HepG2 (cell line): Measurements from ENCODE around the gene DOHH. TPM values are rescaled to one million over a fixed set of nuclear protein-coding genes. Genes with fewer than 3 reads are reported as not detected.

ENCODE experiments used
- CENPT ChIP-seq: sonication (generic); formaldehyde crosslinking; IDR thresholded peaks from 2 replicates; pipeline ENCODE4 v1.8.0; 2022; ENCODE audit warnings: low read depth, mild to moderate bottlenecking, moderate library complexity, missing genetic modification reagents
- DZIP1 ChIP-seq: sonication (generic); formaldehyde crosslinking; IDR thresholded peaks from 2 replicates; pipeline ENCODE4 v1.5.0; 2020; ENCODE audit warnings: mild to moderate bottlenecking, missing genetic modification reagents
- ERF ChIP-seq: IDR thresholded peaks from 2 replicates; pipeline ENCODE4 v1.6.1; 2018; ENCODE audit warnings: missing biosample characterization, missing genetic modification reagents
- ETV5 ChIP-seq: IDR thresholded peaks from 2 replicates; pipeline ENCODE4 v1.6.1; 2018; ENCODE audit warnings: missing biosample characterization, missing genetic modification reagents, inconsistent platforms, borderline replicate concordance
- HIVEP1 ChIP-seq: sonication (generic); formaldehyde crosslinking; IDR thresholded peaks from 2 replicates; pipeline ENCODE4 v1.4.0; 2020; ENCODE audit warnings: mild to moderate bottlenecking, missing genetic modification reagents
- HMGA1 ChIP-seq: sonication (generic); formaldehyde crosslinking; conservative IDR thresholded peaks from 2 replicates; pipeline ENCODE4 v1.4.0; 2020; ENCODE audit warnings: missing genetic modification reagents
- MED8 ChIP-seq: sonication (generic); formaldehyde crosslinking; IDR thresholded peaks from 2 replicates; pipeline ENCODE4 v1.8.1; 2023; ENCODE audit warnings: mild to moderate bottlenecking, missing genetic modification reagents; ENCODE audit not compliant: insufficient replicate concordance
- NFAT5 ChIP-seq: sonication (generic); formaldehyde crosslinking; IDR thresholded peaks from 2 replicates; pipeline ENCODE4 v1.4.0; 2020; ENCODE audit warnings: missing genetic modification reagents
- PRPF4 ChIP-seq: fragments of 200-400 bp; formaldehyde crosslinking; IDR thresholded peaks from 2 replicates; pipeline ENCODE4 v1.6.1; 2016; ENCODE audit warnings: low read length, low read depth; ENCODE audit not compliant: poor library complexity, severe bottlenecking
- RBFOX2 ChIP-seq: fragments of 200-400 bp; formaldehyde crosslinking; IDR thresholded peaks from 2 replicates; pipeline ENCODE4 v1.6.1; 2017; ENCODE audit warnings: low read depth, mild to moderate bottlenecking, low read length
- REPIN1 ChIP-seq: sonication (generic); formaldehyde crosslinking; IDR thresholded peaks from 2 replicates; pipeline ENCODE4 v1.8.0; 2022; ENCODE audit warnings: missing genetic modification reagents, low read depth, mild to moderate bottlenecking, borderline replicate concordance
- RNF2 ChIP-seq: fragments of 450-650 bp; conservative IDR thresholded peaks from 2 replicates; pipeline ENCODE4 v1.6.1; 2016; ENCODE audit warnings: low read depth
- ZBTB33 ChIP-seq: sonication (generic); formaldehyde crosslinking; IDR thresholded peaks from 2 replicates; pipeline ENCODE4 v1.4.0; 2020; ENCODE audit warnings: missing genetic modification reagents
- ZC3H13 ChIP-seq: sonication (generic); formaldehyde crosslinking; IDR thresholded peaks from 2 replicates; pipeline ENCODE4 v1.8.1; 2023; ENCODE audit warnings: mild to moderate bottlenecking, missing genetic modification reagents, moderate library complexity
- ZNF253 ChIP-seq: sonication (generic); formaldehyde crosslinking; IDR thresholded peaks from 2 replicates; pipeline ENCODE4 v1.8.0; 2022; ENCODE audit warnings: mild to moderate bottlenecking, missing genetic modification reagents, borderline replicate concordance
- ZNF367 ChIP-seq: sonication (generic); formaldehyde crosslinking; IDR thresholded peaks from 2 replicates; pipeline ENCODE4 v1.4.0; 2020; ENCODE audit warnings: missing genetic modification reagents, borderline replicate concordance
- ZNF552 ChIP-seq: sonication (generic); formaldehyde crosslinking; IDR thresholded peaks from 2 replicates; pipeline ENCODE4 v1.9.0; 2022; ENCODE audit warnings: missing genetic modification reagents, mild to moderate bottlenecking, borderline replicate concordance
- ZNF776 ChIP-seq: sonication (generic); formaldehyde crosslinking; IDR thresholded peaks from 2 replicates; pipeline ENCODE4 v1.4.0; 2020; ENCODE audit warnings: mild to moderate bottlenecking, missing genetic modification reagents
- polyA plus RNA-seq, 8 experiments: library from polyadenylated mRNA; depleted of rRNA in 3 of 8; stranded (reverse) in 7 of 8; unstranded in 1 of 8; fragments of >200 nt; fragmentation: Illumina TruSeq in 4 of 8; extraction: Trizol in 4 of 8; gene quantifications; 2 replicates each; pipeline versions ENCODE4 v1.2.1 to v1.2.3, GENCODE V29; 2011 to 2016; ENCODE audit warnings: low read depth in 4 of 8, missing spikeins in 1 of 8, mixed read lengths in 1 of 8; ENCODE audit not compliant: insufficient read depth in 1 of 8
- total RNA-seq, 5 experiments: library from RNA; depleted of rRNA; stranded (reverse); fragments of >200 nt; fragmentation: Illumina TruSeq; extraction: Trizol; gene quantifications; 2 replicates each; pipeline ENCODE4 v1.2.3, GENCODE V29; 2016; ENCODE audit warnings: low read depth in 1 of 5

Gene DOHH
- total and polyA plus RNA-seq, 2 of the 13 experiments (the other 11 are each of a cell fraction or from before 2014, with no cell fraction given): 3.5 to 13.7 TPM

GRCh38 chr19:3505598-3506383 lies 5.3 kb upstream of the DOHH start, which contains the start of gene FZR1 (continued):
- TF ChIP-seq ZBTB33 (CRISPR knock-in tag): no peak
- 0 out of 2 replicates have a peak, but pooled peaks have one; percentile 35 for TF ChIP-seq ZNF552
- TF ChIP-seq NFAT5 (CRISPR knock-in tag): no peak
- TF ChIP-seq RBFOX2: peak; percentile 50; the same call in 1 of the 2 replicates
- no peak for TF ChIP-seq HMGA1 (CRISPR knock-in tag)
- no peak for TF ChIP-seq PRPF4
- TF ChIP-seq RNF2: no peak
- TF ChIP-seq ERF: peak; percentile 71
- TF ChIP-seq DZIP1 (CRISPR knock-in tag): 0 out of 2 replicates have a peak, but pooled peaks have one; percentile 25
- peak; percentile 97 for TF ChIP-seq ETV5 (CRISPR knock-in tag)
- no peak for TF ChIP-seq ZNF776 (CRISPR knock-in tag)
- TF ChIP-seq CENPT (CRISPR knock-in tag): peak; percentile 77; the same call in 1 of the 2 replicates
- TF ChIP-seq ZNF253 (CRISPR knock-in tag): no peak
- 0 out of 2 replicates have a peak, but pooled peaks have one; percentile 41 for TF ChIP-seq HIVEP1
- peak; percentile 52 for TF ChIP-seq MED8
- peak; percentile 47; the same call in 1 of the 2 replicates for TF ChIP-seq REPIN1 (CRISPR knock-in tag)
- no peak for TF ChIP-seq ZC3H13 (CRISPR knock-in tag)
- no peak for TF ChIP-seq ZNF367 (CRISPR knock-in tag)
